ENCODE measurements around the gene PDCD1LG2.
"Not testable (repeated sequence)": the region's sequence is repeated elsewhere in the genome, so short reads cannot be mapped to it uniquely, and the experiment has no call there.

Gene PDCD1LG2

DNA sequence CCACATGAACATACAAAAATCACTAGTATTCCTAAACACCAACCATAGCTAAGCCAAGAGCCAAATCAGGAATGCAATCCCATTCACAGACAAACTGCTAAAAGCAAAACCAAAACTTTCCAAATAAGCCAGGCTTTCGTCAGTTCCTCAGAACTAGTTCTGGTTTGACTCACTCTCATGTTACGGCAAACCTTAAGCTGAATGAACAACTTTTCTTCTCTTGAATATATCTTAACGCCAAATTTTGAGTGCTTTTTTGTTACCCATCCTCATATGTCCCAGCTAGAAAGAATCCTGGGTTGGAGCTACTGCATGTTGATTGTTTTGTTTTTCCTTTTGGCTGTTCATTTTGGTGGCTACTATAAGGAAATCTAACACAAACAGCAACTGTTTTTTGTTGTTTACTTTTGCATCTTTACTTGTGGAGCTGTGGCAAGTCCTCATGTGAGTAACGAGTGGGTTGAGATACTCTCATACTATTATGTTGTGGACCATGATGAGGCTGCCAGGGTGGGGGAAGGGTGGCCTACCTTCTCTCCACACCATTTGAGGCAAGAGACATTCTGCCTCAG lies at the start of gene PDCD1LG2:
TSS of gene PDCD1LG2 (plus strand) at position 172 of the 572 bp plus-strand sequence. CDS start 12,016 bp downstream, outside the sequence.
- no peak for DNase-seq (ENCODE audit: low read depth in 2 of 2, low spot score in 1 of 2)

GRCh38 chr9:5464831-5465330 lies 45.5 kb upstream of the PDCD1LG2 start:
- DNase-seq (ENCODE audit: low read depth in 2 of 2, low spot score in 1 of 2): not testable (repeated sequence)

- no peak for DNase-seq (ENCODE audit: low read depth in 2 of 2, low spot score in 1 of 2)
Observed at GRCh38 chr9:5466005-5466404, 44.3 kb upstream of the PDCD1LG2 start.

- no peak for DNase-seq (ENCODE audit: low read depth in 2 of 2, low spot score in 1 of 2)
Observed at GRCh38 chr9:5466766-5467165, 43.6 kb upstream of the PDCD1LG2 start.

DNA sequence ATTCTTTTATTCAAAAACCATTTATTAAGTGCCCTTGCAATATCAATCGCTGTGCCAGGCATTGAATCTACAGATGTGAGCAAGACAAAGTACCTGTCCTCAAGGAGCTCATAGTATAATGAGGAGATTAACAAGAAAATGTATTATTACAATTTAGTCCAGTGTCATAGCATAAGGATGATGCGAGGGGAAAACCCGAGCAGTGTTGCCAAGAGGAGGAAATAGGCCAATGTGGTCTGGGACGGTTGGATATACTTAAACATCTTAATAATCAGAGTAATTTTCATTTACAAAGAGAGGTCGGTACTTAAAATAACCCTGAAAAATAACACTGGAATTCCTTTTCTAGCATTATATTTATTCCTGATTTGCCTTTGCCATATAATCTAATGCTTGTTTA lies 41.5 kb upstream of the PDCD1LG2 start:
- no peak for DNase-seq (ENCODE audit: low read depth in 2 of 2, low spot score in 1 of 2)

- DNase-seq (ENCODE audit: low read depth in 2 of 2, low spot score in 1 of 2): no peak
Observed at GRCh38 chr9:5470122-5470521, 40.2 kb upstream of the PDCD1LG2 start.

DNA sequence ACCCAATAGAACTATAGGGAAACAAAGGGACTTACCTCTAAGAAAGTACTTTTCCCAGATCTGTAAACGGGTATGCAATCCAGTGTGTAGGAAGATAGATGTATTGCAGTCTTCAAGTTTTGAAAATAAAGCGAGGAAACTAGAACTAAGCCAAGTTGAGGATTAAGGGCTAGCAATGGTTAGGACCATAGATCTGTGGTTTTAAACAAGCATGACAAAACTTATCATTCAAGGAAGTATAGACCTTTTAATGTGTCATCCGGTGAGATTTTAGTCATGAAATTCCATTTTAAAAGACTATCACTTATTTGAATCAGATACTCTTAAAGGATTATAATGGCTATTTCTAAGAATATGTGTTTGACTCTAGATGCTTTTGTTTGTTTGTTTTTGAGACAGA lies 39.5 kb upstream of the PDCD1LG2 start:
- DNase-seq (ENCODE audit: low read depth in 2 of 2, low spot score in 1 of 2): no peak

DNA sequence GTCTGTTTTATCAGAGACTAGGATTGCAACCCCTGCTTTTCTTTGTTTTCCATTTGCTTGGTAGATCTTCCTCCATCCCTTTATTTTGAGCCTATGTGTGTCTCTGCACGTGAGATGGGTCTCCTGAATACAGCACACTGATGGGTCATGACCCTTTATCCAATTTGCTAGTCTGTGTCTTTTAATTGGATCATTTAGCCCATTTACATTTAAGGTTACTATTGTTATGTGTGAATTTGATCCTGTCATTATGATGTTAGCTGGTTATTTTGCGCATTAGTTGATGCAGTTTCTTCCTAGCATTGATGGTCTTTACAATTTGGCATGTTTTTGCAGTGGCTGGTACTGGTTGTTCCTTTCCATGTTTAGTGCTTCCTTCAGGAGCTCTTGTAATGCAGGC lies 34.7 kb upstream of the PDCD1LG2 start:
- not testable (repeated sequence) for DNase-seq (ENCODE audit: low read depth in 2 of 2, low spot score in 1 of 2)

- no peak for DNase-seq (ENCODE audit: low read depth in 2 of 2, low spot score in 1 of 2)
Observed at GRCh38 chr9:5478206-5478605, 32.1 kb upstream of the PDCD1LG2 start.

DNA sequence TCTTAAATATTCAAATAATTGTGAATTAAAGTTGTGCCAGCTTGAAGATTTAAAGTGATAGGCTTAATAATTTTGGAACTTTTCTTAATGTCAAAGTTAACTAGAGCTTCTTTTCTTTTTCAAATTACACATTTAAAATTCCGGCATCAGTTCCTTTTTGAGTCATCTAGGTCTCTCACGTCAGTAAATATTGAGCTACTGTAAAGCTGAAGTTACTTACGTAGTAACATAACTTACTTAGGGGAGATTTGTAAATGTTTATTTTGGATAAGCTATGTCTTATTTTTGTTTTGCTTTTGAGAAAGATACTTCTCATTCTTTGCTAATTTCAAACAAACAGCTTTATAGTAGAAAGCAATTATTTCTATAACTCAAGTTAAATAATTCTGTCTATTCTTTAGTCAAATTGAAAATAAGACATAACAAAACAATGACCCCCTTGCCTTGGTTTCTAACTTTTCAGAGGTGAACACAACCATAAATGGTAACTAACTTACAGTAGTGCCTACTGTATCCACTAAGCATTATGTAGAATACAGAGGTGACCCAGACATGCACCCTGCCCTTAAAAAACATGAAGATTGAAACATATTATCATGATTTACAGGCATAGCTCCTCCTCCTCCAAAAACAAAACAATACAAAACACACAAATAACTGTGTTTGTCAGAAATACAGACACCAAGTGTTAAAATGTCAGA lies 30.2 kb upstream of the PDCD1LG2 start:
- no peak for DNase-seq (ENCODE audit: low read depth in 2 of 2, low spot score in 1 of 2)

- no peak for DNase-seq (ENCODE audit: low read depth in 2 of 2, low spot score in 1 of 2)
Observed at GRCh38 chr9:5480919-5481318, 29.4 kb upstream of the PDCD1LG2 start.

DNA sequence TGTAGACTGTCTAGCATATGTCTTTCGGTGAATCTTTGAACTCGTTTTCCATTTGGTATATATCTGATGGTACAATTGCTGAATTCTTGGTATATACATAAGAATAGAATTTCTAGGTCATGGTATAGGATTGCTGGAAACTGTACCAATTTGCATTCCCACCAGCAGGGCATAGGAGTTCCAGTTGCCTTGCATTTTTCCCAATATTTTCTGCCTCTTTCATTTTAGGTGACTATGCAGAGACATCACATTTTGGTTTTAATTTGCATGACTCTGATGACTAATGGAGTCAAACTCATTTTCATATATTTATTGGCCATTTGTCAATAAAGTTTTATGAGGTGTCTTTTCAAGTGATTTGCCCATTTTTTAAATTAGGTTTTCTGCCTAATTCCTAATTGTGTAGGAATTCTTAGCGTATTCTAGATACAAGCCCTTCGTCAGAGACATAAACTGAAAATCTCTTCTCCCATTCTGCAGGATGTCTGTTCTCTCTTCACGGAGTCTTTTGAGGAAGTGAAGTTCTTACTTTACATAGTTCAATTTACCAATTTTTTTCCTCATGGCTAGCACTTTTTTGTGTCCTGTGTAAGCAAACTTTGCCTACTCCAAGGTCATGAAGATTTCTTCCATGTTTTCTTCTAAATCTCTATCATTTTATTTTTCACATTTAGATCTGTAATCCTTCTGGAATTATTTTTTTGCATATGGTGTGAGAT lies 28.9 kb upstream of the PDCD1LG2 start:
- no peak for DNase-seq (ENCODE audit: low read depth in 2 of 2, low spot score in 1 of 2)

DNA sequence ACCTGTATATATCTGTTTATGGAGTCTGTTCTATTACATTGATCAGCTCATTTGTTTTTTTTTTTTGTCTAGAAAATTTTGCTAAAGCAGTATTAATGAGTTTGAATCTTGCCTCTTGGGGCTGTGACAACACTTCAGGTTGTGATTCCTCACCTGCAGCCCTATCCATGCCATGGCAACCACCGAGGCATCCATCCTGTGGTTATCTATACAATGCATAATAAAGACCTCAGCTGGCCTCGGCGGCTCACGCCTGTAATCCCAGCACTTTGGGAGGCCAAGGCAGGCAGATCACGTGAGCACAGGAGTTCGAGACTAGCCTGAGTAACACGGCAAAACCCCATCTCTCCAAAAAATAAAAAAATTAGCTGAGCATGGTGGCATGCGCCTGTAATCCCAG lies 28.1 kb upstream of the PDCD1LG2 start:
- no peak for DNase-seq (ENCODE audit: low read depth in 2 of 2, low spot score in 1 of 2)

DNA sequence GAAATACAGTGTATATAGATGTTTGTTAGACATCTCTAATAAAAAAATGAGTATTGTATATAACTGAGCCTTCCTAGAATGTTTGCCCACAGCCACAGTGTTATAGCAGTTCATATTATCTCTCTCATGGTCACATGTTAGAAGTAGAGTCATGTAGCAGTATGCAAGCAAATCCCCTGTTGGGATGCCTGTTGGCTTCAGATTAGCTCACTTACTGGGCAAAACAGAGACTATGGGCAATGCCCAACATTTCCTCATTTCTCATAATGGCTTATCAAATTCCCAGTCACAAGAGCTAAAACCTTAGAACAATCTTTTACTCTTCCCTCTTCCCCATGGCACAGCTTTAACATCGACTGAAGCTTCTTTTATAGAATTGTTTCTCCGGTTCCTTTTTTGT lies 27.0 kb upstream of the PDCD1LG2 start:
- no peak for DNase-seq (ENCODE audit: low read depth in 2 of 2, low spot score in 1 of 2)

GRCh38 chr9:5485378-5486085 lies 24.8 kb upstream of the PDCD1LG2 start:
- DNase-seq (ENCODE audit: low read depth in 2 of 2, low spot score in 1 of 2): no peak

DNA sequence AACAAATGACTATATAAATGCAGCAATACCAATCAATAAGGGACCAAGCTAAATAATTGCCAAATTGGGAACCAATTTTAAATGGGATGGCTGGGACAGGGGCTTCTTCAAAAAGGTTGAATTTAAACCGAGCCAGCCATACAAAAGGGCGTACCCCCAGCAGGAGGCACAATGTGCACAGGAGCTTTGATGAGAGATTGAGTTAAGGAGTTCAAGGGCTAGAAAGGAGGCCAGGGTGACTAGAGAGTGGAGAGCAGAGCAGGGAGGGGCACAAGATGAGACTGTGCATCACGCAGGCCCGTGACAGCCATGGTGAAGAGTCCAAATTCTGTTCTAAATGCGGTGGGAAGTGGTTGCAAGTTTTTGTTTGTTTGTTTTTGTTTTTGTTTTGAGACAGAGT lies 23.3 kb upstream of the PDCD1LG2 start:
- no peak for DNase-seq (ENCODE audit: low read depth in 2 of 2, low spot score in 1 of 2)

DNA sequence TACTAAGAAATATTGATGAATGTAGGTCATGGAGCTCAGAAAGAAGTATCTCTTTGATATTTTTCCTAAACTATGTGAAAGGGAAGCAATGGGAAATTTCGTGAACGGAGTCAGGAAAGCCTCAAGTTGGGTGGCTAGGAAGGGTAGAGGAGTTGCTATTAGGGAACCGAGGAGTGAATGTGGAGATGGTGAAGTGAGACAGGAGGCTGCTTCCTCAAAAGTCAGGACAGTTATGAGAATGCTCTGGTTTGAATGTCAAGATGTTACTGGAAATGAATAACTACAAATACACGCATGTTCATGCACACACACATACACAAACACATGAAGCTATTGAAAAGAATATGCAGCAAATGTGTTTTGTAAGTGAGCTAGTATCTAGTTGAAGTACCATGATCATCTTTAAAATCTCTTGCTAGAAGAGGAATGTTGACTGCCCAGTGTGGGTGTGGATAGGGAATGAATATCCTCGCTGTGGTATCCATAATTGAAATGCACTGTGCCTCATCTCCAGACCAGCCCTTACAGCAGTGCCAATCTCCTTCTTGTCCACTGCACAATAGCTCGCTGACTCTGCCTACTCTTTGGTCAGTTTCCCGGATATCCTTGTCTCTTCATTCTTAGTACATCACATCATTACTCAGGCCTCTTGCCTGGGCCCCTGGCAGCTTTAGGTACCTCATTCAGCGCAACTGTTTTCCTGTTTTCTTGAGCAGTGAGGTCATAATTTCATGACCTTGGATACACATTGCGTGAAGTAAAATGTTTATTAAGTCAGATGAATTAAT lies 21.9 kb upstream of the PDCD1LG2 start:
- no peak for DNase-seq (ENCODE audit: low read depth in 2 of 2, low spot score in 1 of 2)

DNA sequence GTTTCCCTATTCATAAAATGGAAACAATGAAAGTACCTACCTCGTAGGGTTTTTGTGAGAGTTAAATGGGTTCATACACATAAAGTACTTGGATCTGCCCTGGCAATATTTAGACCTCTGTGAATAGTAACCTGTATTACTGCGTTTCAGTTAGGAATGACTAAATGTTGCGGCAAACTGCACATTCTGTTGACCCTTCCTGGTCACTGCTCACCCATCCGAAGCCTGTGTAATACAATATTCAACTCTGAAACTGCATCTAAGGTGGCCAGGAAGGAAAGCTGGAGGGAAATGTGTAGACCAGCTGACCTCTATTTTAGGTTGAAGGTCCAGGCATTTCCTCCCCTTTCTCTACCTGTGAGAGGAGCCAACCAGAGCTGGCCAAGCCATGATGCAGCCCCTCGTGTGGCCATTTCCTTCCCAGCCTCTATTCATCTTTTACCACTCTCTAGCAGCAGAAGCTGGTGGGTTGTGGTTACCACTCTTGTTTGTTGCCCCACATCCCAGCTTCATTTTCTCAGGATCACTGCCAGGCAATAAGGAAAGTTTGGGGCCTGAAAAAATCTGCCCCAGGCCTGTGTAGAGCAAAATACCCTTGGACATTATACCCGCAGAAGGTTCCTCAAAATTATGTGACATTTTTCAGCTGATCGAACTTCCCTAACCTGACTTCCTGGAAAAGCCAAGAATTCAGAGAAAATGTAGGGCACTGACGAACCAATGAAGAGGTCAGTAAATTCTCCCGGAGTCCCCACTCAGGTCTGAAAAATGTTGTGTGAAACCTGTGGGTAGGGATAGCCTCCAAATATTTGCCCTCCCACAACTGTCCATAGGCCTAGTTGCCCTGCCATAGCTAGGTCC lies 20.5 kb upstream of the PDCD1LG2 start:
- DNase-seq (ENCODE audit: low read depth in 2 of 2, low spot score in 1 of 2): no peak

GRCh38 chr9:5492965-5493678 lies 17.2 kb upstream of the PDCD1LG2 start:
- no peak for DNase-seq (ENCODE audit: low read depth in 2 of 2, low spot score in 1 of 2)

Data from stimulated activated CD8-positive, alpha-beta memory T cell treated with anti-CD3 and anti-CD28 coated beads, Interleukin-4, amount 100 ng/mL, for 1 hour (primary cell).